ENCODE measurements around the gene KLHL6.

- TF ChIP-seq ZZZ3 (IDR thresholded peaks at IDR 0.05; ENCODE audit: control insufficient read depth, insufficient read length, low read depth) (no peak), SMAD5 (IDR thresholded peaks at IDR 0.05; ENCODE audit: low read depth) (no peak), CTCF (IDR thresholded peaks at IDR 0.05 in 2 of 3, conservative IDR thresholded peaks at IDR 0.05 in 1 of 3; ENCODE audit: control insufficient read depth in 2 of 3, extremely low read depth in 1 of 3, insufficient read depth in 1 of 3, low read depth in 3 of 3, low read length in 3 of 3) (no peak), POLR2AphosphoS5 (IDR thresholded peaks at IDR 0.05; ENCODE audit: low read length) (peak; percentile 62; the same call in 1 of the 2 replicates), MYC (IDR thresholded peaks at IDR 0.05; ENCODE audit: insufficient read depth, insufficient read length, insufficient replicate concordance, low read length, severe bottlenecking) (no peak), USF2 (IDR thresholded peaks at IDR 0.05; ENCODE audit: borderline replicate concordance, low read depth, low read length) (no peak), CHD4 (IDR thresholded peaks at IDR 0.05) (no peak), YY1 (IDR thresholded peaks at IDR 0.05; ENCODE audit: low read depth, low read length) (no peak), EP300 (IDR thresholded peaks at IDR 0.05; ENCODE audit: borderline replicate concordance in 1 of 2, control insufficient read depth in 1 of 2, low read depth in 2 of 2, low read length in 2 of 2) (peak; percentile 93 to 96), EZH2 (IDR thresholded peaks at IDR 0.05; ENCODE audit: borderline replicate concordance, control insufficient read depth, low read depth, low read length) (peak; percentile 79; the same call in 1 of the 2 replicates)
Observed at GRCh38 chr3:183527428-183528379, 27.8 kb downstream of the KLHL6 start.
